ENCODE measurements around the gene CHRNA4. TPM values are rescaled to one million over a fixed set of nuclear protein-coding genes. Genes with fewer than 3 reads are reported as not detected.
"Not testable (repeated sequence)": the region's sequence is repeated elsewhere in the genome, so short reads cannot be mapped to it uniquely, and the experiment has no call there.

CHRNA4 gene
- total RNA-seq, 1 donor from 2014 or later: 145 TPM

GRCh38 chr20:63351326-63351700 lies 9.8 kb downstream of the CHRNA4 start:
- DNase-seq (ENCODE audit: low spot score) (no peak), ATAC-seq (peak; percentile 17)

DNA sequence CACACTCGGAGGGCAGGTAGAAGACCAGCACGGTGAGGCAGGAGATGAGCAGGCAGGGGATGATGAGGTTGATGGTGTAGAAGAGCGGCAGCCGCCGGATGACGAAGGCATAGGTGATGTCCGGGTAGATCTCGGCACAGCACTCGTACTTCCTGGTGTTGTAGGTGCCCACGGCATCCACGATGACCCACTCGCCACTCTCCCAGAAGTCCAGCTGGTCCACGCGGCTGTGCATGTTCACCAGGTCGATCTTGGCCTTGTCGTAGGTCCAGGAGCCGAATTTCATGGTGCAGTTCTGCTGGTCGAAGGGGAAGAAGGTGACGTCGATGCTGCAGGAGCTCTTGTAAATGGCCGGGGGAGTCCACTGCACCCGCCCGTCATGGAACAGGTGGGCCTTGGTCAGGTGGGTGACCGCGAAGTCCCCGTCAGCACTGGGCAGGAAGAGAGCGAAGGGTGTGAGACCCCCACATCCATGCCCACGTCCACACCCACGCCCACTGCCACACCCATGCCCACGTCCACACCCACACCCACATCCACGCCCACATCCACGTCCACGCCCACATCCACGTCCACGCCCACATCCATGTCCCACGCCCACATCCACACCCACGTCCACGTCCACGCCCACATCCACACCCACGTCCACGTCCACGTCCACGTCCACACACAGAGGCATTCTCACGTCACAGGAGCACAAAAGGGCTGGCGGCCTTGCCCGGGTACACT lies 10.4 kb downstream of the CHRNA4 start:
- DNase-seq (ENCODE audit: low spot score) (no peak), ATAC-seq (peak; percentile 1)

DNA sequence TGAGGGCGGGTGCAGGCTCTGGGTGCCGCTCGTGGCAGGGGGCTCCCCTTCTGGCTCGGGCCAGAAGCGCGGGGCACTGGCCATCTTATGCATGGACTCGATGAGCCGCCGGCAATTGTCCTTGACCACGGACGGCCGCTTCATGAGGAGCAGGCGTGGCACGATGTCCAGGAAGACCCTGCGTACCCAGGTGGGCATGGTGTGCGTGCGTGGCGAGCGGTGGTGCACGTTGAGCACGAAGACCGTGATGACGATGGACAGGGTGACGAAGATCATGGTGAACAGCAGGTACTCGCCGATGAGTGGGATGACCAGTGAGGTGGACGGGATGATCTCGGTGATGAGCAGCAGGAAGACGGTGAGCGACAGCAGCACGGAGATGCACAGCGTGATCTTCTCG lies 11.0 kb downstream of the CHRNA4 start:
- ATAC-seq: no peak
- DNase-seq (ENCODE audit: low spot score): no peak

DNA sequence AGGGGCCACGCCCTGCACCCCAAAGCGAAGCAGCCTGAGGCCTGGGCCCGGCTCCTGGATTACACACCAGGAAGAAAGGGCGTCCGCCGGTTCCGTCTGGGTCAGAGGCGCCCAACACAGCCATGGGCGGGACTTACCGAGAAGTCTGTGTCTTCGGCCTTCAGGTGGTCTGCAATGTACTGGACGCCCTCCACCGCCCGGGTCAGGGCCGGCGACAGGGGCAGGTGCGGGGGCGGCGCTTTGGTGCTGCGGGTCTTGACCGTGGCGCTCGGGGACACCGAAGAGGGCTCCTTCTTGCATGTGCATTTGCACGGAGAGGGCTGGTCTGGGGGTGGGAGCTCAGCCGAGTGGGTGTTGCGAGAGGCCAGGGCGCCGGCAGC lies 11.6 kb downstream of the CHRNA4 start:
- ATAC-seq (no peak), DNase-seq (ENCODE audit: low spot score) (no peak)

GRCh38 chr20:63348828-63349515 lies 12.2 kb downstream of the CHRNA4 start:
- ATAC-seq (no peak), DNase-seq (ENCODE audit: low spot score) (no peak)

DNA sequence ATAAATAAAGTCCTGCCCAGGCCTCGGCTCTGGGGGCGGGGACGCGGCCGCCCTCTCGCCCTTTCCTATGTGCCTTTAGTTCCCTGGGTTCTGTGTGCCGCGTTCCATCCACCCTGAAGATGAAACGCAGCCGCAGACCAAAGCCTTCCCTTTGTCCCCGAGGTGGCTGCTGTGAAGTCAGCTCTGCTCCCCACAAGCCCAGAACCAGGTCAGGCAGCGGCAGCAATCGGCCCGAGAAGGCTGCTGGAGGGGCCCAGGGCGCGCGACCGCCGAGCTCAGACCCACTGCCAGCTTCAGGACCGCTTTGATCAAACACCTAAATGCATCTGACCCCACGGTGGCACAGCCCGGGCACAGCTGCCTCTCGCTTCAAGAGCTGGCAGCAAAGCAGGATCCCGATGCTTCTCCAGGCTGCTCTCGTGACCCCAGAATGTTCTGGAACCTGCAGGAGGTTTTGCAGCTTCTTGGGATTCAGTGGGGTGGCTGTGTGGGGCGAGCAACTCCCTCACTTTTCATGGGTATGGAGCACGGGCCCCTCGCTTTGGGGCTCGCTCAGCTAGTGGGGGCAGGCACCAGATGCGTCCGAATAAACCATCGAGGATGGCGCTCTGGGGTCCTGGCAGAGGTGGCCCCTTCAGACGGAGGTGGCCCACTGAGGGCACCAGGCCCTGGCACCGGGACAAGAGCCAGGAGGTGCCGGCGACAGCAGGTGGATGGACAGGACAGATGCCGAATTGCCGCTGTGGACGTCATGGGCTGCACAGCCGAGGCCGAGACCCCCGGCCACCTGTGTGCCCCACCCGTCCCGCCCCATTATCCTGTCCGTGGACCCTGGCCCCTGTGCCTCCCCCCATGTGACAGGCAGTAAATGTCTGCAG lies 13.0 kb downstream of the CHRNA4 start:
- no peak for DNase-seq (ENCODE audit: low spot score)
- ATAC-seq: no peak

- ATAC-seq: no peak
- DNase-seq (ENCODE audit: low spot score): no peak
Measured at GRCh38 chr20:63347081-63347741, 13.9 kb downstream of the CHRNA4 start.

DNA sequence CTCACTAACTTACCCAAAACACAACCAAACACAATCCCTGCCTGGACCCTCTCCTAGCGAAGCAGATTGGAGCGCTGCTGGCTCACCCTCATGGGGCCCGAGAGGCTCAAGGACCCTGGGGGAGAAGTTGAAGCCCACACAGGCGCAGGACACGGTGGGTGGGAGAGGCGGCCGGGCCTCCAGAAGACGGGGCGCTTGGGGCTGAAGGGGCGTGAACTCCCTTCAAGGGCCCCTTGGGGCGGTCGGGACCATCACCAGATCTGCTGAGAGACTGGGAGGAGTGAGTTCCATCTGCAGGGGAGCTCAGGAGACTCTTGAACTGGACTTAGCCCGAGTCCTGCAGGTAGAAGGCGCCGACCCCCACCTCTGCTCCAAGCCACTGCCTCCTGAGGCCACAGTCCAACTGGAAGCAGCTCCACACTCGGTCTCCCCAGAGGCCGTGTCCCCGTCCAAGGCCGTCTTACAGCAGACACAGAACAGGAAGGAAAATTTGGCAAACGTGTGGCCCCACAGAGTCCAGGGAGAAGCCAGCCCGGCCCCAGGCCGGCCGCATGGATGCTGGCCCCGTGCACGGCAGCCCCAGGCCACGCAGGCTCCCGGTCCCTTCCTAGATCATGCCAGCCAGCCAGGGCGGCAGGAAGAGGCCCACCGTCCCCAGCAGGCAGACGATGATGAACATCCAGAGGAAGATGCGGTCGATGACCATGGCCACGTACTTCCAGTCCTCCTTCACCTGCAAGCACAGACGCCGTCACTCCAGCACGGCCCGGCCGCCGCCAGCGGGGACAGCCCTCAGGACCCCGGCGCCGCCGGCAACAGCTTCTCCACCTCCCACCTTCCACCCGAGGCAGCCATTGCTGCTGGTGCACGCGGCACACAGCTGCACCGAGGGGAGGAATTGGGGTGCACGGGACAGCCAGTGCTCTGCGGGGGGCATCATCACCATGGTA lies 14.7 kb downstream of the CHRNA4 start:
- ATAC-seq: peak; percentile 17
- no peak for DNase-seq (ENCODE audit: low spot score)

DNA sequence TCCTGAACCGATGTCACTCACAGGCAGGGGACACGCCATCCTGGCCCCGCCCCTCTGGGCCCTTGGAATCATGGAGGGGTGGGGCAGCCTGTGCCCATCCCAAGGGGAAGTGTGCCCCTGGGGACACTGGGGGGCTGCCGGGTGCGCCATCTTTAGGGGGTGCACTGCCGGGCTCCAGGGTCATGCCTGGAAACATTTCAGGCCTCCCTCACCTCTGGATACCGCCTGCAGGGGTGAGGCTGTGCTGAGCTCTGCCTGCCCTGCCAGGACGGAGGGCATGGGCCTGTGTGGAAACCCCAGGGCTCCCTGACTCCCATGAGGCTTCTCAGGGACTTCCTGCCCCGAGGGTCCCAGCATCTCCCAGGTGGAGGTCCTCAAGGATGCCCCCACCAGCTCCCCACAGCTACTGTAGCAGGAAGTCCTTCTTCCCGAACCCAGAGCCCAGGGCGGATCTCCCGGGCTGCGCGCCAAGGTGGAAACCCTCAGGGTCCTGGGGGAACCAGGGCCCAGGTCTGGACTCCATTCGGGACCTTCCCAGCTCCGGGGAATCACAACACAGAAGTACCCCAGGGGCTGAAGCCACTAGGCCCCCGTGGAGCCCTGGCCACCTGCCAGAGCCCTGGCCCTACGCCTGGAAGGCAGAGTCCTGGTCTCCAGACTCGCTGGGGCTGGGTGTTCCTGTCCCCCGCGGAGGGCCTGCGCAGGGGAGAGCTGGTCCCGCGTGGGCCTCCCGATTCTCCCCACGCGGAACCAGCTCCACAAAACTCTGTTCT lies 15.6 kb downstream of the CHRNA4 start:
- ATAC-seq (peak; percentile 11), DNase-seq (ENCODE audit: low spot score) (no peak)

DNA sequence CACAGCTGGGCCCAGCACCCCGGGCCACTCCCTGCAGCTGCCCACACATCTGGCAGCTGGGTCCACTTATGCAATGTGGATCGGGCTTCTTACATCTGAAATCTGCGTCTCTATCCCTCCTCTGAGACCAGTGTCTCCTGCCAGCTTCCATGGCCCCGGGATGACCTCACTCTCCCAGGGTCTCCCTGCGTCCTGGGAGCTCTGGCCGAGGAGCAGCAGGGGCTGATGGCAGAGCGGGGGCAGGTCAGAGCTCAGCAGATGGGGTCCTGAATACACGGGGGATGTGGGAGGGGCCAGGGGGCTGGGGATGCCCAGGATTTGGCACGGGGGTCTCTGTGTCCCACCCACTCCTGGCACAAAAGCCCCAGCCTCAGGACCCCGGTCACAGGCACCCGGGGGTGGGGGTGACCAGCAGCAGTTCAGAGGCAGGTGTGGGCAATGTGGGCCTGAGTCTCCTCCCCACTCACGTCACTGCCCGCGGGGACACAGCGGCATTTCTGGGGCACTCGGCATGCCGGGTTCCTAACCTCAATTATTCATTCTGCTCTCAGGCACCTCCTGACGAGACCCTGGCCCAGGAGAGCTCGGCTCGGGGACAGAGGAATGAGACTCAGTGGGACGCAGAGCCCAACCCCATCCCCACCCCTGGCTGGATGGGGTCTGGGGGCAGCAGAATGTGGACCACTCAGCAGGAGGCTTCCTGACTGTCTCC lies 16.4 kb downstream of the CHRNA4 start:
- no peak for ATAC-seq

GRCh38 chr20:63343460-63344445 lies 17.4 kb downstream of the CHRNA4 start:
- no peak for DNase-seq (ENCODE audit: low spot score)
- ATAC-seq: no peak

More for the DNA sequence above, 16.4 kb downstream of the CHRNA4 start:
- no peak for DNase-seq (ENCODE audit: low spot score)

GRCh38 chr20:63342561-63343459 lies 18.3 kb downstream of the CHRNA4 start:
- DNase-seq (ENCODE audit: low spot score) (no peak), ATAC-seq (no peak)

GRCh38 chr20:63340158-63340688 lies 20.9 kb downstream of the CHRNA4 start:
- not testable (repeated sequence) for DNase-seq (ENCODE audit: low spot score); ATAC-seq

DNA sequence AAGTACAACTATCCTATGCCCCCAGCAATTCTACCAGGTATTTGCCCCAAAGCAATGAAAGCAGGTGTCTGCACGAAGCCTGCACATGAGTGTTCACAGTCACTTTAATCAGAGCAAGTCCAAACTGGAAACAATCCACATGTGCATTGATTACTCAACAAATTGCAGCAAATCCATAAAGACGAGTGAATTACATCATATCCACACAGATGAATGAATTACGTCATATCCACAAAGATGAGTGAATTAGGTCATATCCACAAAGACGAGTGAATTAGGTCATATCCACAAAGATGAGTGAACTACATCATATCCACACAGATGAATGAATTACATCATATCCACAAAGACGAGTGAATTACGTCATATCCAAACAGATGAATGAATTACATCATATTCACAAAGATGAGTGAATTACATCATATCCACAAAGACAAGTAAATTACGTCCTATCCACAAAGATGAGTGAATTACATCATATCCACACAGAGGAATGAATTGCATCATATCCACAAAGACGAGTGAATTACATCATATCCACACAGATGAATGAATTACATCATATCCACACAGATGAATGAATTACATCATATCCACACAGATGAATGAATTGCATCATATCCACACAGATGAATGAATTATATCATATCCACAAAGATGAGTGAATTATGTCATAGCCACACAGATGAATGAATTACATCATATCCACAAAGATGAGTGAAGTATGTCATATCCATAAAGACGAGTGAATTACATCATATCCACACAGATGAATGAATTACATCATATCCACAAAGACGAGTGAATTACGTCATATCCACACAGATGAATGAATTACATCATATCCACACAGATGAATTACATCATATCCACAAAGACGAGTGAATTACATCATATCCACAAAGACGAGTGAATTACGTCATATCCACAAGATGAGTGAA lies 21.7 kb downstream of the CHRNA4 start:
- DNase-seq (ENCODE audit: low spot score); ATAC-seq: not testable (repeated sequence)

Data from left lobe of liver (tissue), 2 donors.